ENCODE results near the gene SLC2A11.

DNA sequence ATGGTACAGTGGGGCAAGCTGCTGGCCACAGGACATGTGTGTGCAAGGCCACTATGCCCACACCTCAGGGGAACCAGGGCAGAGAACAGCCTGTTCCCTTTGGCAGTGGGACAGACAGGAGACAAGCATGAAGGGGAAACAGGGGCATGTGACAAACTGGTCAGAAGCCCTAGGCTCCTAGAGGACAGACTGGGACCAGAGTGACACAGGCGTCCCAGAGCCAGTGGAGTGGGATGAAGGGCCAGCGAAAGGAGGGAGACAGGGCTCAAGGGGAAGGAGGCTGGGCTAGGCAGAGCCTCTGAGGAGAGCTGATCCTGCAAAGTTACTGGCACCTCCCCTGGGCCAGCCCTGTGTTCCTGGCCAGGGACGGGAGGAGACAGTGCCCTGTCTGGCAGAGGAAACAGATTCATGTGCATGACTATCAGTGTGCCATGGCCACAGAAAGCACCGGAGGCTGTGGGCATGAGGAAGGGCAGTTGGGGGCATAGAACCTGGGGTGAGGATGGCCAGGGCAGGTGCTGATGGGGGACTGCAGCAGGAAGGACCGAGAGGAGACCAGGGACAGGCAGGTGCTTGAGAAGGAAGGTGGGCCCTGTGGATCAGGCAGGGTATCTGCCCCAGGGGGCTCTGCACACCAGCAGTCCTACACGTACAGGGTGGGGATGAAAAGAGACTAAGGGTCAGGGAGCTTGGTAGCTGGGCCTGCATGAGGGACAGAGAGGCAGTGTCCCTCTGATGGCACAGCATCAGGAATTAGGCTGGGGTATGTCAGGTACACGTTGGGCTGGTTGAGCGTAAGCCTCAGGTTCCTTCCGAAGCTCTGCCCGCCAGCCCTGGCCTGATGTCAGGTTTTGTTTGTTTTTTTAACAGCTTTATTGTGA is 28.6 kb upstream of the SLC2A11 start:
- TF ChIP-seq EZH2phosphoT487 (conservative IDR thresholded peaks at IDR 0.05; ENCODE audit: low read length) = no peak
- TF ChIP-seq, protein P1, sequence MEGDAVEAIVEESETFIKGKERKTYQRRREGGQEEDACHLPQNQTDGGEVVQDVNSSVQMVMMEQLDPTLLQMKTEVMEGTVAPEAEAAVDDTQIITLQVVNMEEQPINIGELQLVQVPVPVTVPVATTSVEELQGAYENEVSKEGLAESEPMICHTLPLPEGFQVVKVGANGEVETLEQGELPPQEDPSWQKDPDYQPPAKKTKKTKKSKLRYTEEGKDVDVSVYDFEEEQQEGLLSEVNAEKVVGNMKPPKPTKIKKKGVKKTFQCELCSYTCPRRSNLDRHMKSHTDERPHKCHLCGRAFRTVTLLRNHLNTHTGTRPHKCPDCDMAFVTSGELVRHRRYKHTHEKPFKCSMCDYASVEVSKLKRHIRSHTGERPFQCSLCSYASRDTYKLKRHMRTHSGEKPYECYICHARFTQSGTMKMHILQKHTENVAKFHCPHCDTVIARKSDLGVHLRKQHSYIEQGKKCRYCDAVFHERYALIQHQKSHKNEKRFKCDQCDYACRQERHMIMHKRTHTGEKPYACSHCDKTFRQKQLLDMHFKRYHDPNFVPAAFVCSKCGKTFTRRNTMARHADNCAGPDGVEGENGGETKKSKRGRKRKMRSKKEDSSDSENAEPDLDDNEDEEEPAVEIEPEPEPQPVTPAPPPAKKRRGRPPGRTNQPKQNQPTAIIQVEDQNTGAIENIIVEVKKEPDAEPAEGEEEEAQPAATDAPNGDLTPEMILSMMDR (IDR thresholded peaks at IDR 0.05; ENCODE audit: insufficient read depth, low read length, poor library complexity, severe bottlenecking) = no peak

All from SU-DHL-6 (cell line).